Measurements from ENCODE around the gene DMD. TPM values are rescaled to one million over a fixed set of nuclear protein-coding genes. Genes with fewer than 3 reads are reported as not detected.

DMD gene
- polyA plus RNA-seq, 3 donors: 0.23 TPM; not detected in 2

DNA sequence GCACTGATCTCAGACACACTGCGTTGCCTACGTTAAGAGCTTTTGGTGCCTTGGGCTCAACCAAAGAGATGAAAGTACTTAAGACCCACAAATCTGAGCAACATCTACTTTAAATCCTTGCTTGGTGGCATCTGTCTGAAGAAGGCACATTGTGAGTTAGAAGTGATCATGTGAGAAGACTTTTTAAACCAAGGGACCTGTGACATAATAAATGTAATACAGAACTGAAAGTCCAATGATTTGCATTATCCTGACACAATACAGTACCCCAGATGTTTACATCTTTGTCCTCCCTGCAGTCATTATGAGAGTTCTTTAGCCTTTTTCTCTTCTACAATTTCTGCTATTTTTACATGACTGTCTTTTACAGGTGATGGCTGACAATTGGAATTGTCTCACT is 2042.8 kb downstream of the DMD start:
- H3K4me3 Mint-ChIP-seq: no peak overlapping the region
- no peaks in the 10 kb centered on the region for H3K27me3 ChIP-seq (ENCODE audit: control insufficient read depth in 2 of 2, insufficient read depth in 2 of 2, low read length in 2 of 2)
- no peaks in the 10 kb centered on the region for H3K4me1 Mint-ChIP-seq
- no peaks in the 10 kb centered on the region for H3K9me3 ChIP-seq (replicated peaks in 1 of 2; ENCODE audit: control insufficient read depth in 1 of 2, insufficient read depth in 1 of 2, low read length in 2 of 2)
- H3K4me3 ChIP-seq (replicated peaks in 1 of 3; ENCODE audit: low read depth in 2 of 3, low read length in 3 of 3): no peak overlapping the region
- WGBS (ENCODE audit: insufficient coverage): no CpG with 5 or more reads among the region's 2 CpGs
- H3K36me3 ChIP-seq (replicated peaks in 1 of 2; ENCODE audit: control insufficient read depth in 1 of 2, insufficient read depth in 2 of 2, low read length in 2 of 2): no peaks in the 10 kb centered on the region
- H3K27ac ChIP-seq (ENCODE audit: low read depth in 1 of 2, low read length in 2 of 2): no peak overlapping the region
- H3K27ac Mint-ChIP-seq: no peak overlapping the region
- H2AFZ ChIP-seq (ENCODE audit: insufficient read depth, low read depth, low read length, poor library complexity, severe bottlenecking): no peak overlapping the region
- H4K20me1 ChIP-seq (ENCODE audit: insufficient read depth, low read length): no peaks in the 10 kb centered on the region
- intact Hi-C loops (cut with micrococcal nuclease): no loop called here
- H3K9ac ChIP-seq (ENCODE audit: insufficient read depth, low read length, poor library complexity, severe bottlenecking): no peak overlapping the region
- no peak for TF ChIP-seq CTCF (IDR thresholded peaks at IDR 0.05)
- no peaks in the 10 kb centered on the region for H3K36me3 Mint-ChIP-seq
- DNase-seq: no peak
- no peak overlapping the region for H3K4me2 ChIP-seq (replicated peaks; ENCODE audit: extremely low read depth, low read length, poor library complexity, severe bottlenecking)
- H3K4me1 ChIP-seq (ENCODE audit: control insufficient read depth in 1 of 2, insufficient read depth in 2 of 2, low read length in 2 of 2): no peaks in the 10 kb centered on the region
- H3K9me3 Mint-ChIP-seq: peaks cover 0 to 3% (median 2%) of the 10 kb centered on the region in 7 donors
- H3K27me3 Mint-ChIP-seq (ENCODE audit: low read depth in 3 of 3): peaks cover 0 to 4% (median 2%) of the 10 kb centered on the region in 3 donors
- no peaks in the 10 kb centered on the region for H3K79me2 ChIP-seq (ENCODE audit: insufficient read depth, low read length)

DNA sequence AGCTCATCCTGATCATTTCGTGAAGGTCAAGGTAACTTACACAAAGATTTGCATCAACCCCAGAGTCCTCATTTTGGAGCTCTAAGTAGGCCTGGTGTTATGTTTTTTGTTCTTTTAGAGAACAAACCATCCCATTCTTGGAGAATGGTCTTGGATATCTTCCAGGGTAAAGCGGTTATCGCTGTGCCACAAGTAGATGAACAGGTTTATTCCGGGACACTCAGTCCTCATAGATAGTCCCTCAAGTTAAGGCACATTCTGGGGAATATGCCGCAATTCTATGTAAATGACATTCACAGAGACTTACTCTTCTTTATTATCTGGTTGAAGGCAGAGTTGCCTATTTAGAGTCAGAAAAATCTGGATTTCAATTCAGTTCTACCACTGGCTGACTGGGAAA is 2044.5 kb downstream of the DMD start:
- H2AFZ ChIP-seq (ENCODE audit: insufficient read depth, low read depth, low read length, poor library complexity, severe bottlenecking): no peak overlapping the region
- H3K36me3 Mint-ChIP-seq: no peaks in the 10 kb centered on the region
- H3K27ac ChIP-seq (ENCODE audit: low read depth in 1 of 2, low read length in 2 of 2): no peak overlapping the region
- no peaks in the 10 kb centered on the region for H3K4me1 ChIP-seq (ENCODE audit: control insufficient read depth in 1 of 2, insufficient read depth in 2 of 2, low read length in 2 of 2)
- H3K27ac Mint-ChIP-seq: no peak overlapping the region
- no peak overlapping the region for H3K4me3 ChIP-seq (replicated peaks in 1 of 3; ENCODE audit: low read depth in 2 of 3, low read length in 3 of 3)
- H3K4me2 ChIP-seq (replicated peaks; ENCODE audit: extremely low read depth, low read length, poor library complexity, severe bottlenecking): no peak overlapping the region
- TF ChIP-seq CTCF (IDR thresholded peaks at IDR 0.05): no peak
- no peaks in the 10 kb centered on the region for H3K4me1 Mint-ChIP-seq
- no peaks in the 10 kb centered on the region for H3K79me2 ChIP-seq (ENCODE audit: insufficient read depth, low read length)
- peaks cover 0 to 4% (median 2%) of the 10 kb centered on the region in 7 donors for H3K9me3 Mint-ChIP-seq
- no peaks in the 10 kb centered on the region for H3K9me3 ChIP-seq (replicated peaks in 1 of 2; ENCODE audit: control insufficient read depth in 1 of 2, insufficient read depth in 1 of 2, low read length in 2 of 2)
- intact Hi-C loops (cut with micrococcal nuclease): no loop called here
- peaks cover 0 to under 1% of the 10 kb centered on the region in 2 donors for H3K27me3 ChIP-seq (ENCODE audit: control insufficient read depth in 2 of 2, insufficient read depth in 2 of 2, low read length in 2 of 2)
- DNase-seq: no peak
- H3K4me3 Mint-ChIP-seq: no peak overlapping the region
- no peaks in the 10 kb centered on the region for H4K20me1 ChIP-seq (ENCODE audit: insufficient read depth, low read length)
- no peaks in the 10 kb centered on the region for H3K36me3 ChIP-seq (replicated peaks in 1 of 2; ENCODE audit: control insufficient read depth in 1 of 2, insufficient read depth in 2 of 2, low read length in 2 of 2)
- WGBS (ENCODE audit: insufficient coverage): no CpG with 5 or more reads among the region's 5 CpGs
- no peak overlapping the region for H3K9ac ChIP-seq (ENCODE audit: insufficient read depth, low read length, poor library complexity, severe bottlenecking)
- H3K27me3 Mint-ChIP-seq (ENCODE audit: low read depth in 3 of 3): peaks cover 0 to 5% (median 2%) of the 10 kb centered on the region in 3 donors

All from CD14-positive monocyte (primary cell).